Body of pancreas (tissue), 4 donors: ENCODE results near the gene HHATL.

Experiments used
- POLR2A ChIP-seq, 3 donors: fragments of 450-650 bp; IDR thresholded peaks; one replicate each; pipeline ENCODE4 v1.6.1; 2016; ENCODE audit warnings: antibody characterized with exemption in 3 of 3, mild to moderate bottlenecking in 2 of 3
- TF ChIP-seq, protein P1 (sequence below), 7 experiments: fragments of 450-650 bp in 4 of 7; fragments of 200-600 bp in 3 of 7; sonication (generic) in 3 of 7; IDR thresholded peaks; one replicate each; pipeline ENCODE4 v1.5.1; 2016 to 2019; ENCODE audit warnings: antibody characterized with exemption in 7 of 7

- TF ChIP-seq, protein P1, sequence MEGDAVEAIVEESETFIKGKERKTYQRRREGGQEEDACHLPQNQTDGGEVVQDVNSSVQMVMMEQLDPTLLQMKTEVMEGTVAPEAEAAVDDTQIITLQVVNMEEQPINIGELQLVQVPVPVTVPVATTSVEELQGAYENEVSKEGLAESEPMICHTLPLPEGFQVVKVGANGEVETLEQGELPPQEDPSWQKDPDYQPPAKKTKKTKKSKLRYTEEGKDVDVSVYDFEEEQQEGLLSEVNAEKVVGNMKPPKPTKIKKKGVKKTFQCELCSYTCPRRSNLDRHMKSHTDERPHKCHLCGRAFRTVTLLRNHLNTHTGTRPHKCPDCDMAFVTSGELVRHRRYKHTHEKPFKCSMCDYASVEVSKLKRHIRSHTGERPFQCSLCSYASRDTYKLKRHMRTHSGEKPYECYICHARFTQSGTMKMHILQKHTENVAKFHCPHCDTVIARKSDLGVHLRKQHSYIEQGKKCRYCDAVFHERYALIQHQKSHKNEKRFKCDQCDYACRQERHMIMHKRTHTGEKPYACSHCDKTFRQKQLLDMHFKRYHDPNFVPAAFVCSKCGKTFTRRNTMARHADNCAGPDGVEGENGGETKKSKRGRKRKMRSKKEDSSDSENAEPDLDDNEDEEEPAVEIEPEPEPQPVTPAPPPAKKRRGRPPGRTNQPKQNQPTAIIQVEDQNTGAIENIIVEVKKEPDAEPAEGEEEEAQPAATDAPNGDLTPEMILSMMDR (IDR thresholded peaks at IDR 0.05): no peak
- no peak for TF ChIP-seq POLR2A (IDR thresholded peaks at IDR 0.05)
Observed at GRCh38 chr3:42680271-42680670, 22.3 kb downstream of the HHATL start.
